NCI-H2029 (cell line): ENCODE results near the gene MACF1.
A peak's percentile ranks its signal among the peaks of the same experiment; 100 is the strongest.

Source experiments
- DNase-seq: peaks from one replicate; lab custom pipeline; 2025; lab: John Stamatoyannopoulos, UW

The MACF1 gene

DNA sequence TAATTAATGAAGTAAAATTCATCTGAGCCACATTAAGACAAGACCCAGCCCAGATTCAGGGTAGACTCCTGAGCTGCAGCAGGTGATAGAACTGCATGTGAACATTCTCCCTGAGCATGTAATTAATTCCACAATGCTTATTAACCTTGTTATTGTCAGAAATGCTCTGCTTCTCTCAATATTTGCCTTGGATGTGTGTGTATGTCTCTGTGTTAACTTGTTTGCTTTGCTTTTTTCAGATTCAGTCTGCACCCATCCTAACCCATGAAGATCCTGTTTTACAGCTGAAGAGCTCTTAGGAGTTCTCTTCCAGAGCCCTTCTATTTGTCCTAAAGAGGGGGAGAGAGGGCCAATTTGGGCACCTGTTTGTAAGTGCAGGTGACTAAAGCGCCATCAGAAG lies 143.8 kb downstream of the MACF1 start:
- peak; percentile 100 for DNase-seq

DNA sequence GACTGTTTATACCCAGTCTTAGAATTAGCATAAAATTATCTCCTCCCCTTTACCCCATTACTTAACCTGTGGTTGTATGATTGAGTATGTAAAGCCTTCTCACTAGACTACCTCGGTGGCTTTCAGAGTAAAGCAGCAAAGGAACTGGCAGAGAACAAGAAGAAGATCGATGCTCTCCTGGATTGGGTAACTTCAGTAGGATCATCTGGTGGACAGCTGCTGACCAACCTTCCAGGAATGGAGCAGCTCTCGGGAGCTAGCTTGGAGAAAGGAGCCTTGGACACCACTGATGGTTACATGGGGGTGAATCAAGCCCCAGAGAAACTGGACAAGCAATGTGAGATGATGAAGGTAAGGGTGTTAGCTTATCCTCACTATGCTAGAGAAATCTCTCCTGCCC lies 148.4 kb downstream of the MACF1 start:
- DNase-seq = no peak

DNA sequence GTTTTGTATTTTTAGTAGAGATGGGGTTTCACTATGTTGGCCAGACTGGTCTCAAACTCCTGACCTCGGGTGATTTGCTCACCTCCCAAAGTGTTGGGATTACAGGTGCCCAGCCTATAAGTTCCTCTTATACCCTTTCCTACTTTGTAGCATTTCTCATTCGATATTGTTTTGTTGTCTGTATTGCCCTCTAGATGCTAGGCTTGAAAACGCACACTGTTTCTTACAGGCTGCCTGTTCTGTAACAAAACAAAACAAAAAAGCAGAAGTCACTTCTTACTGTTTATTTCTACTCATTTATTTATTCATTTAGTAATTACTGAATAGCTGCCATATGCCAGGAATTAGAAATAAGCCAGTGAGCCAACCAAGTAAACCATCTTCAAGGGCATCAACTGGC lies 150.1 kb downstream of the MACF1 start:
- no peak for DNase-seq

DNA sequence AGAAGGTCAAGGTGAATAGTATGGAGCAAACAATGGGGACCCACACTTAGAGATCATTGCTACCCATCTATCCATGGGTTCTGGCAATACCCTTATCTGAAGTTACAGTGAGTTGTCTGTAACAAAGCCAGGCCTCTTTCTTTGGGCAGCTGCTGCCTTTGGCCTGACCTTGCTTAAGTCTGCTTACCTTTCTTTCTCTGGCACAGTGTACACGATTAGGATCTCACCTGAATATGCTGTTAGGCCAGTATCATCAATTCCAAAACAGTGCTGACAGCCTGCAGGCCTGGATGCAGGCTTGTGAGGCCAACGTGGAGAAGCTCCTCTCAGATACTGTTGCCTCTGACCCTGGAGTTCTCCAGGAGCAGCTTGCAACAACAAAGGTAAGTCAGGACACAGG lies 154.0 kb downstream of the MACF1 start:
- DNase-seq = no peak

DNA sequence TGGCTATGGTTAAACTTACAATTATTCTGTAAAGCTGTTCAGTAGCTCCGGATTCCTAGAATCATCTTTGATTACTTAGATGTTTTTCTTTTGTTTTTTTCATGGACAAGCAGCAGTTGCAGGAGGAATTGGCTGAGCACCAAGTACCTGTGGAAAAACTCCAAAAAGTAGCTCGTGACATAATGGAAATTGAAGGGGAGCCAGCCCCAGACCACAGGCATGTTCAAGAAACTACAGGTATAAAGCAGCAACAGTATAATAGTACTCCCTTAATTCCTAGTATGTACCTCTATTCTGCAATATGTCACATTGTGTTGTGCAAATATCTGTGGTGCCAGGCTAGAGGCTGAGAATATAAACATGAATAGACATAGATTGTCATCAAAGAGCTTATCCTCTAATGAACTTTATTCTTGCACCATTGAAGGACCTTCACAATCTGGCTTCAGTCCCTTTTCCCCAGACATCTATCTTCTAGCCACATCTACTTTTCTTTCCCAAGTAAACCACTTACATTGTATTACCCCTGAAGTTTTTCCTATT lies 154.6 kb downstream of the MACF1 start:
- DNase-seq = peak; percentile 55

DNA sequence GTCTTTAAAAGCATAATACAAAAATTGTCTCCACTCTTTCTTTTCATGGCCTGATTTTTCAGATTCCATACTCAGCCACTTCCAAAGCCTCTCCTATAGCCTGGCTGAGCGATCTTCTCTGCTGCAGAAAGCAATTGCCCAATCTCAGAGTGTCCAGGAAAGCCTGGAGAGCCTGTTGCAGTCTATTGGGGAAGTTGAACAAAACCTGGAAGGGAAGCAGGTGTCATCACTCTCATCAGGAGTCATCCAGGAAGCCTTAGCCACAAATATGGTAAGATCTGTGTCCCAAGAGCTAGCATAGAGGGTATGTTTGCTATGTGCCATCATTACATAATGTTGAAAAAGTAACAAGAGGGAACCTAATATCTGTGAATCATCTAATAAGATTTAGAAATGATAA lies 156.2 kb downstream of the MACF1 start:
- no peak for DNase-seq

DNA sequence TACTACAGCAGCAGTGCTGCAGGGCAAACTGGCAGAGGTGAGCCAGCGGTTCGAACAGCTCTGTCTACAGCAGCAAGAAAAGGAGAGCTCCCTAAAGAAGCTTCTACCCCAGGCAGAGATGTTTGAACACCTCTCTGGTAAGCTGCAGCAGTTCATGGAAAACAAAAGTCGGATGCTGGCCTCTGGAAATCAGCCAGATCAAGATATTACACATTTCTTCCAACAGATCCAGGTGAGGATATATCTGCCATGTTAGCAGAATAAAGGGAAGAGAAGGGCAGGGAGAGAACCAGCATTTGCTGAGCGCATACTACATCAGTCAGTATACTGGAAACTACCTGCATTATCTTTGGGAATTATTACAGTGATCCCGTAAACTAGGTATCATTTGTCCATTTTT lies 157.0 kb downstream of the MACF1 start:
- DNase-seq = no peak

DNA sequence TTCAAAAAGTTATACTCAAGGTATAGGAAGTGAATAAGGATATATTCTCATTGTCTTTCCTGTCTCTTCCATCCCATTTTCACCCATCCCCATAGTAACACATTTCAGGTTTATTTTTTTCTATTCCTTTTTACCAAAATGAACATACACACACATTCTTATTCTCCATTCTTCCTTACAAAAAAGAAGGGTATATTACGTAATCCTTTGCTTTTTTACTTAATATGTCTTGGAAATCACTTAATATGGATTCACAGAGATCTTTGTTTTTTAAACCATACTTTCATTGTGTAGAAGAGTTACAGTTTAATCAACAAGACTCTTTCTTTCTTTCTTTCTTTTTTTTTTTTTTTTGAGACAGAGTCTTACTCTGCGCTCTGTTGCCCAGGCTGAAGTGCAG lies 158.8 kb downstream of the MACF1 start:
- DNase-seq = no peak

DNA sequence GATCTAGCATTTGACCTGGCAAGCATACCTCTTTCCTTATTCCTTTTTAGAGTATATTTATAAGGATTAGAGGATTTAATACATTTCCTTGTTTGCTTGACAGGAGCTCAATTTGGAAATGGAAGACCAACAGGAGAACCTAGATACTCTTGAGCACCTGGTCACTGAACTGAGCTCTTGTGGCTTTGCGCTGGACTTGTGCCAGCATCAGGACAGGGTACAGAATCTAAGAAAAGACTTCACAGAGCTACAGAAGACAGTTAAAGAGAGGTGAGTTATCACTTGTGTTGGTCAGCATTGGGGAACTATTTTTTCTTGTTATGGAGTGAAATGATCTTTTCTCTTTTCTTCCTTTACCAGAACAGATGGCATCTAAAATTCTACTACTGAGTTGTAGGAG lies 163.6 kb downstream of the MACF1 start:
- DNase-seq = no peak

DNA sequence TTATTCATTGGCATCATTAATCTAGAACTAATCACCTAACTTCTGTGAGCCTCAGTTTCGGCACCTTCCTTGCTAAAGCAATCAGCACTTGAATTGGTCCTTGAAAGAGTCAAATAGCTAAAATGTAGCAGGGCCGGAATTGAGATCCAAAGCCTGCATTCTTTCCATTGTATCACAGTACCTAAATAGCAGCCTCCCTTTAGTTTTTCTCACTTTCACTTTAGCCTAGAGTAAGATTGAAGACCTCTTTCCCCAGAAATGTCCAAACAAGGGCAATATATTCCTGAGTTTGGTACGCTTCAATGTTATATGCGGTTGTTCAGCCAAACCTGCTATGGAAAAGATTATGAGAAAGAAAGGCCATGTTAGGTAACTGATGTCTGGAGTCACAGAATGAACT lies 165.1 kb downstream of the MACF1 start:
- DNase-seq = no peak

DNA sequence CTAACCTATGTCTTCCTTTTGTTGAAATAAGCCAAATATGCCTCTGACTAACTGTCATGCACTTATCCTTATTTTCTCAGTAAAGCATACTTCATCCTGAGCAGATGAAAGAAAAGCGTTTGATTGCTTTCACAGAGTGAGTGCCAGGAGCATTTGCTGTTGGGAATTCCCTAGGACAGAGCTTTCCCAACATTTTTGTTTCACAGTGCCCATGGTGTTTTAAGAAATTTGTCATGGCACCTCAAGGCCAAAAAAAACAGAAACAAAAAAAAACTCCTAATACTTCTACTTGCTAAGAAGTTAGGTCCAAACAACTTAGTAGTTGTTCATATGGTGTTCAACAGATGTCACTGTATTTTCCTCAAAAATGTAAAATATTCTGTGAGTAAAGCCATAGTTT lies 166.1 kb downstream of the MACF1 start:
- no peak for DNase-seq

DNA sequence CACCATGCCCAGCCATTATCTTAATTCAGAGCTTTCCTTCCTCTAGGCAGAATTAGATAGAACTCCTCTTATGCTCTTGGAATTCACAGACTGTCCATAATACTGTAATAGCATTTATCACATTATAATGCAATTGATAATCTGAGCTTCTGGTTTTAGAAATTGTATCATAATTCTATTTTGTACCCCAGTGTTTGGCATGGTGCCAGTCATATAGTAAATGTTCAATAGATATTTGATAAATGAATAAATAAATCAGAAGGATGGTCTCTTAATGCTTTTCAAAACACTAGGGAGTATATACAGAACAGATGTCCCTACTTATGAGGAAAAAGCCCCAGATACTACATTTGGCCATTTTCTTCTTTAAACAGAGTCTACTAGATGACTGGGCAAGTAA lies 167.6 kb downstream of the MACF1 start:
- DNase-seq = no peak

DNA sequence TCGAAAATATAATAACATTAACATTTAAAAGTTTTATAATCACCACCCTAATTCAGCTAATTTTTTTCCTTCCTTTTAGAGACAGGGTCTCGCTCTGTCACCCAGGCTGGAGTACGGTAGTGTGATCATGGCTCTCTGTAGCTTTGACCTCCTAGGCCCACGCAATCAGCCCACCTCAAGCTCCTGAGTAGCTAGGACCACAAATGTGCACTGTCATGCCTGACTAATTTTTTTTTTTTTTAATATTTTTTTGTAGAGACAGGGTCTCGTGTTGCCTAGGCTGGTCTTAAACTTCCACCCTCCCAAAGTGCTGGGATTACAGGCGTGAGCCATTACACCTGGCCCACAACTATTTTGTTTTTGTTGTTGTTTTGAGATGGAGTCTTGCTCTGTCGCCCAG lies 172.2 kb downstream of the MACF1 start:
- DNase-seq = no peak

DNA sequence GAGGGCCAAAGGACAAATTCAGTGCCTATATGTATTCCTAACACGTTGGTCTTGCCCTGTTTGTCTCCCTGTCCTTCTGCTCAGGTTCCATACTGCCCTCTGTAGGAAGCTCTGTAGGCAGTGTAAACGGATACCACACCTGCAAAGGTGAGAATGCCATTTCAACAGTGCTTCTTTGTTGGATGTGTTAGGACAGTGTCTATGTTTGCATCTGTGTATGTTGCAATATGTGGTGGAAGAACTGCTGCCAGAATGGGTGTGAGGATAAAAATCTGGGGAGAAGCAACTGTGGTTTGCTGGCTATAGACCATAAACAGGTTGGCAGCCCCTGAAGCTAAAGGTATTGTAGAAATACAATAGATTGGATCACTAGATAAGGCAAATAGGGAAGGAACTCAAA lies 173.9 kb downstream of the MACF1 start:
- DNase-seq = peak; percentile 98

DNA sequence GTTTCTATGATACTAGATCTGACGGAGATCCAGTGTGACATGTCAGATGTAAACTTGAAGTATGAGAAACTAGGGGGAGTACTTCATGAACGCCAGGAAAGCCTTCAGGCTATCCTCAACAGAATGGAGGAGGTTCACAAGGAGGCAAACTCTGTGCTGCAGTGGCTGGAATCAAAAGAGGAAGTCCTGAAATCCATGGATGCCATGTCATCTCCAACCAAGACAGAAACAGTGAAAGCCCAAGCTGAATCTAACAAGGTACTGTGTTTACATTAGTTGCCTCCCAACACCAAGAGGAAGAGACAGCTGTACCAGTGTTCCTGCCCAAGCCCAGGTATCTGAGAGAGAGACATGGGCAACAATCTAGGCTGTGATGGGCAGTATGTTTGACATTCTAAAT lies 174.7 kb downstream of the MACF1 start:
- no peak for DNase-seq

DNA sequence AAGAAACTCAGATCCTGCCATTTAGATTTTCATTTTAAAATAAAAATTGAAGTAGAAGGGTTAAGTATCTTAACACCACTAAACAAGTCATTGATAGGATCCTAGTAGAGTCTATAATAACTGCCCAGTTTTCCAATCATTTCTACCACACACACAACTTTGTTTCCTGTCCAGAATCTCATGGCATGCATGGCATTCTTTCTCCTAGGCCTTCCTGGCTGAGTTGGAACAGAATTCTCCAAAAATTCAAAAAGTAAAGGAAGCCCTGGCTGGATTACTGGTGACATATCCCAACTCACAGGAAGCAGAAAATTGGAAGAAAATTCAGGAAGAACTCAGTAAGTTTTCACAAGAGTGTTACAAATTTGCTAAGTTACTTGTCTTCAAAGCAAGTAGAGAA lies 175.5 kb downstream of the MACF1 start:
- DNase-seq = no peak

DNA sequence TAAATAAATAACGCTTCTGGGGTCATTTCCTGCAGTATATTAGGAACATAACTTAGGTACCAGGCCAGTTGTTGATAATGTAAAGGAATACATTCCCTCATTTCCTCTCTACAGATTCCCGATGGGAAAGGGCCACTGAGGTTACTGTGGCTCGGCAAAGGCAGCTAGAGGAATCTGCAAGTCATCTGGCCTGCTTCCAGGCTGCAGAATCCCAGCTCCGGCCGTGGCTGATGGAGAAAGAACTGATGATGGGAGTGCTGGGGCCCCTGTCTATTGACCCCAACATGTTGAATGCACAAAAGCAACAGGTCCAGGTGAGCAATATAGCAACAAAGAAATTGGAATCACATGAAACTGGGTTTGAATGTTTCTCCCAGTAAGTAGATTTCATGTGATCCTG lies 177.3 kb downstream of the MACF1 start:
- DNase-seq = no peak

DNA sequence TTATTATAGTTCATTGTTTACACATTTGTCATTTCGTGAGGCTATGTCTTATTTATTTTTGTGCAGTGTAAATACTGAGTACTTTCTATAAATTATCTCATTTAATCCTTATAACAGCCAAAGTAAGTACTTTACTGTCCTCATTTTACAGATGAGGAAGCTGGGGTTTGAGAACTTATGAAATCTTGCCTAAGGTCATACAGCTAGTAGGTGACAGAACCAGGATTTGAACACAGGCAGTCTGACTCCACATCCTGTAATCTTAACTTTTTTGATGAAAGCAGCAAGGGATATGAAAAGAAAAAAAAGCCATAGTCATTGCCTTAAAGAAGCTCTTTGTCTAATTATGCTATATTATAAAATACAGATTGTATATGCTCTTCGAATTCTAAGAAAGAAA lies 179.8 kb downstream of the MACF1 start:
- DNase-seq = no peak

DNA sequence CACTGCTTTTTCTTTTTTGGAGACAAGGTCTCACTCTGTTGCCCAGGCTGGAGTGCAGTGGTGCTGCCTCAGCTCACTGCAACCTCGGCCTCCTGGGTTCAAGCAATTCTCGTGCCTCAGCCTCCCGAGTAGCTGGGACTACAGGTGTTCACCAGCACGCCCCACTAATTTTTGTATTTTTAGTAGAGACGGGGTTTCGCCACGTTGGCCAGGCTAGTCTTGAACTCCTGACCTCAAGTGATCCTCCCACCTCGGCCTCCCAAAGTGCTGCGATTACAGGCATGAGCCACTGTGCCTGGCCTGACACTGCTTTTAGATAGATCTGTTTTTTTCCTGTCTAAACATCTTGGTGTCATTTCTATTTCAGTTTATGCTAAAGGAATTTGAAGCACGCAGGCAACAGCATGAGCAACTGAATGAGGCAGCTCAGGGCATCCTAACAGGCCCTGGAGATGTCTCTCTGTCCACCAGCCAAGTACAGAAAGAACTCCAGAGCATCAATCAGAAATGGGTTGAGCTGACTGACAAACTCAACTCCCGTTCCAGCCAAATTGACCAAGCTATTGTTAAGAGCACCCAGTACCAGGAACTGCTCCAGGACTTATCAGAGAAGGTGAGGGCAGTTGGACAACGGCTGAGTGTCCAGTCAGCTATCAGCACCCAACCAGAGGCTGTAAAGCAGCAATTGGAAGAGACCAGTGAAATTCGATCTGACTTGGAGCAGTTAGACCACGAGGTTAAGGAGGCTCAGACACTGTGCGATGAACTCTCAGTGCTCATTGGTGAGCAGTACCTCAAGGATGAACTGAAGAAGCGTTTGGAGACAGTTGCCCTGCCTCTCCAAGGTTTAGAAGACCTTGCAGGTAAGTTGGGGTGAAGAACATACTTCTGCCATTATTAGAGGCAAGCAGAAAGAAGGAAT lies 180.8 kb downstream of the MACF1 start:
- DNase-seq = no peak

DNA sequence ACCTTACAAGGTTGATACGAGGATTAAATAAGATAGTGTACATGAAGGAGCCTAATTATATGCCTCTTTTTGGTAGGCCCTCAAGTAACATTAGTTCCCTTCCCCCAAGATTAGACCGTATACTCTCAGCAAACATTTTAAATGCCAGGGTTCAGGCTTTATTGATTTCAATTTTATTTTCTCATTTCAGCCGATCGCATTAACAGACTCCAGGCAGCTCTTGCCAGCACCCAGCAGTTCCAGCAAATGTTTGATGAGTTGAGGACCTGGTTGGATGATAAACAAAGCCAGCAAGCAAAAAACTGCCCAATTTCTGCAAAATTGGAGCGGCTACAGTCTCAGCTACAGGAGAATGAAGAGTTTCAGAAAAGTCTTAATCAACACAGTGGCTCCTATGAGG lies 182.5 kb downstream of the MACF1 start:
- DNase-seq = no peak

DNA sequence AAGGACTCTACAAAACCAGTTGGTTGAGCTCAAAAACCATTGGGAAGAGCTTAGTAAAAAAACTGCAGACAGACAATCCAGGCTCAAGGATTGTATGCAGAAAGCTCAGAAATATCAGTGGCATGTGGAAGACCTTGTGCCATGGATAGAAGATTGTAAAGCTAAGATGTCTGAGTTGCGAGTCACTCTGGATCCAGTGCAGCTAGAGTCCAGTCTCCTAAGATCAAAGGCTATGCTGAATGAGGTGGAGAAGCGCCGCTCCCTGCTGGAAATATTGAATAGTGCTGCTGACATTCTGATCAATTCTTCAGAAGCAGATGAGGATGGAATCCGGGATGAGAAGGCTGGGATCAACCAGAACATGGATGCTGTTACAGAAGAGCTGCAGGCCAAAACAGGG lies 183.0 kb downstream of the MACF1 start:
- no peak for DNase-seq

DNA sequence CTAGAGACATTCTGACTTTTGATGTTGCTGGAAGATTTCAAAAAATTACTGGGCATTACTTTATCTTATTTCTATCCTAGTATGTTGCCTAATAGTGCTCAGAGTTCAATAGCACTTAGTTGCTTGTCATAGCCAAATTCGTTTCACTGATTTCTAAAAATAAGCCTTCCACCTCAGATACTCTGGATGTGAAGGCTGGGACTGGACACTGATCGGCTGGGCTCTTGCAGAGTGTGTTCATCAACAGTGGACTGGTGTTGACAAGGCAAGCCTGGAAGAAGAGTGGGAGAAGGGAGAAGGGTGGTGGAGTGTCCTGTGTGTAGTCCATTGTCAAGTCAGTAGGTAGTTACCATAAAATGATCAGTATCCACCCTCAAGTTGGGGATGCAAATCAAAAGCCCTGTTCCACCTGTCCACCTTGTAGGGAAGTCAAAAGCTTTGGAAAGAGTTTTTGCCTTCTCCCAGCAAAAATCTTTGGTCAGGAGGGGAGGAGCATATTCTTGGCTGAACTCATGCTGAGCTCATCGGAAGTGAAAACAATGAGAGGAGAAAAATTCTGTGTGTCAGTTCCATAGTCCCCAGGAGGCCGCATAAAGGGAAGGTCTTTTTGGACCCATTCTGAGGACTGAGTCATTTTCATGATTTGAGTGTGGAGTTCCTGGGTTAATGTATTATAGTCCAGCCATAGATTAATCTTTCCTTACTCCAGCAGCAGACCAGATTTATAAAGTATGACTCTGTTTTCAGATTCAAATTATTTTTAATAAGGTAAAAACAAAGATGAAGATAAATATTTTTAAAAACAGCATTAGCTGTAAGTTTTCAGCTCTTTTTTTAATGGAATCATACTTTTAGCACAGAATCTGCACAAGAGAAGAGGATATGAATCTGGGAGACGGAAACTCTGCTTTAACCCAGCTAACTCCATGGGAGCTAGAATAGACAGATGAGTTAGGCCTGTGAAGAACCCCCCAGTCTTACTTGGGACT lies 187.5 kb downstream of the MACF1 start:
- DNase-seq = peak; percentile 90
